Right atrium auricular region (tissue), 2 donors: ENCODE results near the gene NUP62. TPM values are rescaled to one million over a fixed set of nuclear protein-coding genes. Genes with fewer than 3 reads are reported as not detected.

Experiments
- DNase-seq: peaks from one replicate; pipeline ENCODE4 v3.0.0-alpha.2; 2019; ENCODE audit warnings: low spot score
- H3K27ac ChIP-seq, 2 donors: fragments of 200-600 bp; sonication (generic); 1 replicate in 1 of 2; 2 replicates in 1 of 2; pipeline ENCODE4 v1.5.1; 2016 to 2019
- H3K27me3 ChIP-seq, 2 donors: fragments of 200-600 bp; sonication (generic); one replicate each; pipeline versions ENCODE4 v1.5.1 to v1.6.0; 2017 to 2019
- H3K36me3 ChIP-seq: fragments of 200-600 bp; sonication (generic); one replicate; pipeline ENCODE4 v1.5.1; 2016
- H3K4me1 ChIP-seq, 2 donors: fragments of 200-600 bp; sonication (generic); one replicate each; pipeline versions ENCODE4 v1.5.1 to v1.6.0; 2017 to 2019
- H3K4me3 ChIP-seq, 2 donors: fragments of 200-600 bp; sonication (generic); 1 replicate in 1 of 2; 2 replicates in 1 of 2; pipeline ENCODE4 v1.5.1; 2017 to 2019; ENCODE audit warnings: mild to moderate bottlenecking in 1 of 2, moderate library complexity in 1 of 2
- H3K9me3 ChIP-seq, 2 donors: fragments of 200-600 bp; sonication (generic); one replicate each; pipeline ENCODE4 v1.5.1; 2019
- CTCF ChIP-seq, 2 donors: fragments of 200-600 bp; sonication (generic); IDR thresholded peaks; one replicate each; pipeline ENCODE4 v1.5.1; 2019; ENCODE audit warnings: antibody characterized with exemption in 2 of 2
- total RNA-seq, 2 donors: library from RNA; depleted of rRNA; stranded (reverse); fragments of >200 nt; gene quantifications; one replicate each; pipeline ENCODE4 v1.1.0, GENCODE V29; 2016

NUP62 gene
- total RNA-seq, 2 donors from 2014 or later: 23.5 to 32.6 TPM

GRCh38 chr19:49931293-49932040 is 2.2 kb upstream of the NUP62 start:
- no peak for TF ChIP-seq CTCF (IDR thresholded peaks at IDR 0.05)
- Histone ChIP-seq H3K4me3 (no peak overlapping the region), H3K4me1 (peaks cover 0 to 33% of the 10 kb centered on the region in 2 donors), H3K27ac (no peak overlapping the region), H3K27me3 (no peaks in the 10 kb centered on the region), H3K9me3 (no peaks in the 10 kb centered on the region), H3K36me3 (peaks cover 7% of the 10 kb centered on the region)
- no peak for DNase-seq

- Histone ChIP-seq H3K27ac (peak overlapping the region; percentile 92 to 93), H3K9me3 (no peaks in the 10 kb centered on the region), H3K36me3 (peaks cover 7% of the 10 kb centered on the region), H3K27me3 (no peaks in the 10 kb centered on the region), H3K4me1 (peaks cover 0 to 34% of the 10 kb centered on the region in 2 donors), H3K4me3 (peak overlapping the region in 1 of 2 donors; percentile 86)
- no peak for DNase-seq
- no peak for TF ChIP-seq CTCF (IDR thresholded peaks at IDR 0.05)
These were observed 1.2 kb upstream of the NUP62 start for GRCh38 chr19:49930483-49931011.

- no peaks in the 10 kb centered on the region for H3K27me3 ChIP-seq
- H3K27ac ChIP-seq: peak overlapping the region; percentile 92 to 93
- H3K4me3 ChIP-seq: peak overlapping the region; percentile 86 to 88
- peaks cover 7% of the 10 kb centered on the region for H3K36me3 ChIP-seq
- DNase-seq: peak; percentile 95
- peaks cover 0 to 39% of the 10 kb centered on the region in 2 donors for H3K4me1 ChIP-seq
- no peak for TF ChIP-seq CTCF (IDR thresholded peaks at IDR 0.05)
- no peaks in the 10 kb centered on the region for H3K9me3 ChIP-seq
These were observed 543 bp upstream of the NUP62 start for GRCh38 chr19:49929611-49930482.

- no peak for DNase-seq
- Histone ChIP-seq H3K27me3 (no peaks in the 10 kb centered on the region), H3K4me1 (peaks cover 0 to 48% of the 10 kb centered on the region in 2 donors), H3K4me3 (no peak overlapping the region), H3K9me3 (no peaks in the 10 kb centered on the region), H3K36me3 (peaks cover 20% of the 10 kb centered on the region), H3K27ac (no peak overlapping the region)
- TF ChIP-seq CTCF (IDR thresholded peaks at IDR 0.05): no peak
These were observed 1.6 kb downstream of the NUP62 start for GRCh38 chr19:49927526-49928264.

GRCh38 chr19:49926515-49926914 is 2.8 kb downstream of the NUP62 start:
- no peak overlapping the region for H3K4me3 ChIP-seq
- TF ChIP-seq CTCF (IDR thresholded peaks at IDR 0.05): no peak
- peaks cover 0 to 48% of the 10 kb centered on the region in 2 donors for H3K4me1 ChIP-seq
- no peak for DNase-seq
- no peaks in the 10 kb centered on the region for H3K27me3 ChIP-seq
- H3K27ac ChIP-seq: no peak overlapping the region
- H3K36me3 ChIP-seq: peaks cover 20% of the 10 kb centered on the region
- no peaks in the 10 kb centered on the region for H3K9me3 ChIP-seq
